Loucy (cell line): ENCODE measurements around the gene PIM3.

Experiments used
- EZH2phosphoT487 ChIP-seq: fragments of 200-600 bp; IDR thresholded peaks from 2 replicates; pipeline ENCODE4 v1.6.1; 2018; ENCODE audit warnings: antibody characterized with exemption, mild to moderate bottlenecking, moderate library complexity, borderline replicate concordance
- TF ChIP-seq, protein P1 (sequence below): fragments of 200-600 bp; sonication (generic); conservative IDR thresholded peaks from 2 replicates; pipeline ENCODE4 v1.5.1; 2014; ENCODE audit warnings: mild to moderate bottlenecking, antibody characterized with exemption, low read length

DNA sequence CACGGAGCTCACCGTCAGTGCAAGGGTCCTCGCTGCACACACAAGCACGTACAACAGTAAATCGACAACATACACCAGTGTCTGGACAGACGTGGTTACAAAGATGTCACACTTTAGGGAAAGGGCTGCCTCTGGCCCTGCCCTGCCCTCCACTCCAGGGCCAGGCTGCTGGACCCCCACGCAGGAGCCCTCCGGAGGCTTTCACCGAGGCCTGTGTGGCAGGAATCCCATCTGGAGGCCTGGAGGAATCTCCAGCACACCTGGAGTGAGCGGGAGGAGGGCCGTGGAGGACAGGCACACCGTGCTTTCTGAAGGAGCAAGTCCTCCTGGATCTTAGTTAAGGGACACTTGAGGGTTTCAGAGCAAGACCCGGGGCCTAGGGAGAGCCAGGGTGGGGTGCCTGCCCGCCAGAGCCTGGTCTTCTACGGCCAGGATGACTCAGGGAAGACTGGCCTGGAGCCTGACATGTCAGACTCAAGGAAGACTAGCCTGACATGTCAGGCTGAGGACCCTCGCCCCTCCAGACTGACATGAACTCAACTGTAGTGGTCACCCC, 2.1 kb upstream of the PIM3 start:
- TF ChIP-seq, protein P1, sequence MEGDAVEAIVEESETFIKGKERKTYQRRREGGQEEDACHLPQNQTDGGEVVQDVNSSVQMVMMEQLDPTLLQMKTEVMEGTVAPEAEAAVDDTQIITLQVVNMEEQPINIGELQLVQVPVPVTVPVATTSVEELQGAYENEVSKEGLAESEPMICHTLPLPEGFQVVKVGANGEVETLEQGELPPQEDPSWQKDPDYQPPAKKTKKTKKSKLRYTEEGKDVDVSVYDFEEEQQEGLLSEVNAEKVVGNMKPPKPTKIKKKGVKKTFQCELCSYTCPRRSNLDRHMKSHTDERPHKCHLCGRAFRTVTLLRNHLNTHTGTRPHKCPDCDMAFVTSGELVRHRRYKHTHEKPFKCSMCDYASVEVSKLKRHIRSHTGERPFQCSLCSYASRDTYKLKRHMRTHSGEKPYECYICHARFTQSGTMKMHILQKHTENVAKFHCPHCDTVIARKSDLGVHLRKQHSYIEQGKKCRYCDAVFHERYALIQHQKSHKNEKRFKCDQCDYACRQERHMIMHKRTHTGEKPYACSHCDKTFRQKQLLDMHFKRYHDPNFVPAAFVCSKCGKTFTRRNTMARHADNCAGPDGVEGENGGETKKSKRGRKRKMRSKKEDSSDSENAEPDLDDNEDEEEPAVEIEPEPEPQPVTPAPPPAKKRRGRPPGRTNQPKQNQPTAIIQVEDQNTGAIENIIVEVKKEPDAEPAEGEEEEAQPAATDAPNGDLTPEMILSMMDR = no peak
- TF ChIP-seq EZH2phosphoT487 = no peak
